HPDE6-E6E7 (cell line): ENCODE measurements around the gene FAM241B.

Experiments used
- DNase-seq: peaks from one replicate; pipeline ENCODE4 v3.0.0; 2011; ENCODE audit warnings: missing footprints; ENCODE audit errors: extremely low spot score

FAM241B gene

GRCh38 chr10:69629897-69630650 lies at the start of gene FAM241B:
TSS of gene FAM241B (plus strand) at chr10:69630247. CDS start at chr10:69631744, 1,497 bp downstream.
- DNase-seq = peak; percentile 80

GRCh38 chr10:69580435-69580834 lies 49.6 kb upstream of the FAM241B start:
- no peak for DNase-seq

GRCh38 chr10:69583106-69583505 lies 46.9 kb upstream of the FAM241B start:
- no peak for DNase-seq

- no peak for DNase-seq
Observed at GRCh38 chr10:69584624-69585023, 45.4 kb upstream of the FAM241B start.

GRCh38 chr10:69588358-69588757 lies 41.7 kb upstream of the FAM241B start:
- no peak for DNase-seq

- DNase-seq = no peak
Observed at GRCh38 chr10:69600761-69601330, 29.2 kb upstream of the FAM241B start.

GRCh38 chr10:69609077-69609476 lies 21.0 kb upstream of the FAM241B start:
- DNase-seq = no peak

GRCh38 chr10:69612760-69613159 lies 17.3 kb upstream of the FAM241B start:
- DNase-seq = no peak

GRCh38 chr10:69614130-69614529 lies 15.9 kb upstream of the FAM241B start:
- DNase-seq = no peak

GRCh38 chr10:69616358-69616757 lies 13.7 kb upstream of the FAM241B start:
- DNase-seq = no peak

- DNase-seq = no peak
Observed at GRCh38 chr10:69618746-69619145, 11.3 kb upstream of the FAM241B start.

- DNase-seq = no peak
Observed at GRCh38 chr10:69619626-69620025, 10.4 kb upstream of the FAM241B start.

GRCh38 chr10:69620625-69621024 lies 9.4 kb upstream of the FAM241B start:
- no peak for DNase-seq

GRCh38 chr10:69624245-69624786 lies 5.7 kb upstream of the FAM241B start:
- DNase-seq = no peak

GRCh38 chr10:69626826-69627225 lies 3.2 kb upstream of the FAM241B start:
- no peak for DNase-seq

GRCh38 chr10:69628891-69629290 lies 1.2 kb upstream of the FAM241B start:
- DNase-seq = no peak

- no peak for DNase-seq
Observed at GRCh38 chr10:69629519-69629896, 539 bp upstream of the FAM241B start.

GRCh38 chr10:69630651-69631400 lies 779 bp downstream of the FAM241B start:
- no peak for DNase-seq

GRCh38 chr10:69631566-69631965 lies 1.5 kb downstream of the FAM241B start:
- no peak for DNase-seq

GRCh38 chr10:69632516-69633199 lies 2.6 kb downstream of the FAM241B start:
- no peak for DNase-seq

GRCh38 chr10:69633673-69634635 lies 3.9 kb downstream of the FAM241B start:
- DNase-seq = no peak
